Suprapubic skin (tissue), 4 donors: ENCODE results near the gene PWWP2B. TPM values are rescaled to one million over a fixed set of nuclear protein-coding genes. Genes with fewer than 3 reads are reported as not detected.
"Not testable (repeated sequence)": the region's sequence is repeated elsewhere in the genome, so short reads cannot be mapped to it uniquely, and the experiment has no call there.

ENCODE experiments used
- DNase-seq, 2 donors: peaks; one replicate each; pipeline ENCODE4 v3.0.0-alpha.2; 2019; ENCODE audit warnings: low spot score in 2 of 2
- H3K27ac ChIP-seq: fragments of 200-600 bp; sonication (generic); one replicate; pipeline ENCODE4 v1.5.1; 2019
- H3K27me3 ChIP-seq: fragments of 200-600 bp; sonication (generic); one replicate; pipeline ENCODE4 v1.5.1; 2019
- H3K36me3 ChIP-seq: fragments of 200-600 bp; sonication (generic); one replicate; pipeline ENCODE4 v1.5.1; 2019
- H3K4me1 ChIP-seq: fragments of 200-600 bp; sonication (generic); one replicate; pipeline ENCODE4 v1.5.1; 2019
- H3K4me3 ChIP-seq: fragments of 200-600 bp; sonication (generic); one replicate; pipeline ENCODE4 v1.5.1; 2019; ENCODE audit warnings: mild to moderate bottlenecking
- H3K9me3 ChIP-seq: fragments of 200-600 bp; sonication (generic); one replicate; pipeline ENCODE4 v1.5.1; 2019
- CTCF ChIP-seq, 2 donors: fragments of 200-600 bp in 1 of 2; fragments of 450-650 bp in 1 of 2; sonication (generic) in 1 of 2; IDR thresholded peaks; one replicate each; pipeline ENCODE4 v1.5.1; 2016 to 2019; ENCODE audit warnings: antibody characterized with exemption in 2 of 2, mild to moderate bottlenecking in 1 of 2, moderate library complexity in 1 of 2
- EP300 ChIP-seq: sonication (generic); formaldehyde crosslinking; IDR thresholded peaks from one replicate; pipeline ENCODE4 v1.6.1; 2017; ENCODE audit warnings: antibody characterized with exemption
- POLR2A ChIP-seq, 2 donors: fragments of 450-650 bp; IDR thresholded peaks; one replicate each; pipeline ENCODE4 v1.6.1; 2017; ENCODE audit warnings: antibody characterized with exemption in 2 of 2, mild to moderate bottlenecking in 2 of 2, moderate library complexity in 2 of 2
- POLR2AphosphoS5 ChIP-seq, 3 donors: sonication (generic); formaldehyde crosslinking; IDR thresholded peaks; one replicate each; pipeline ENCODE4 v1.6.1; 2017; ENCODE audit warnings: antibody characterized with exemption in 3 of 3
- WGBS: methylation state at CpG from one replicate; pipeline ENCODE4 v1.1.5; 2018; 5-methylcytosine and 5-hydroxymethylcytosine counted together
- total RNA-seq, 4 donors: library from RNA; depleted of rRNA; stranded (reverse); fragments of >200 nt; gene quantifications; one replicate each; pipeline ENCODE4 v1.1.0, GENCODE V29; 2016

Gene PWWP2B
- total RNA-seq, 4 donors from 2014 or later, result 15.2 to 19.4 (median 18.3) TPM

GRCh38 chr10:132375116-132375794, 21.7 kb upstream of the PWWP2B start:
- peaks cover 7% of the 10 kb centered on the region for H3K4me1 ChIP-seq
- H3K4me3 ChIP-seq, result no peak overlapping the region
- no peaks in the 10 kb centered on the region for H3K27me3 ChIP-seq
- WGBS, result 78% methylated on average over 25 of the region's 26 CpGs
- H3K36me3 ChIP-seq, result no peaks in the 10 kb centered on the region
- H3K9me3 ChIP-seq, result no peaks in the 10 kb centered on the region
- peak; percentile 54 to 70 for DNase-seq
- peak overlapping the region; percentile 27 for H3K27ac ChIP-seq
- TF ChIP-seq EP300, result no peak
- no peak for TF ChIP-seq POLR2AphosphoS5 (IDR thresholded peaks at IDR 0.05)
- TF ChIP-seq POLR2A (IDR thresholded peaks at IDR 0.05), result no peak

GRCh38 chr10:132375795-132376297, 21.2 kb upstream of the PWWP2B start:
- H3K4me3 ChIP-seq, result no peak overlapping the region
- DNase-seq, result no peak
- peak overlapping the region; percentile 27 for H3K27ac ChIP-seq
- peaks cover 7% of the 10 kb centered on the region for H3K4me1 ChIP-seq
- TF ChIP-seq CTCF (IDR thresholded peaks at IDR 0.05), result no peak
- 87% methylated on average over 4 of the region's 4 CpGs for WGBS
- no peaks in the 10 kb centered on the region for H3K9me3 ChIP-seq
- H3K36me3 ChIP-seq, result no peaks in the 10 kb centered on the region
- no peaks in the 10 kb centered on the region for H3K27me3 ChIP-seq

- H3K9me3 ChIP-seq, result no peaks in the 10 kb centered on the region
- TF ChIP-seq POLR2AphosphoS5 (IDR thresholded peaks at IDR 0.05) (no peak), CTCF (IDR thresholded peaks at IDR 0.05) (no peak), EP300 (no peak), POLR2A (IDR thresholded peaks at IDR 0.05) (no peak)
- H3K4me3 ChIP-seq, result no peak overlapping the region
- peak; percentile 32 to 72 for DNase-seq
- no peaks in the 10 kb centered on the region for H3K27me3 ChIP-seq
- H3K4me1 ChIP-seq, result peaks cover 7% of the 10 kb centered on the region
- WGBS, result 93% methylated on average over 14 of the region's 15 CpGs
- no peak overlapping the region for H3K27ac ChIP-seq
- H3K36me3 ChIP-seq, result no peaks in the 10 kb centered on the region
Observed at GRCh38 chr10:132376394-132376851, 20.6 kb upstream of the PWWP2B start.

GRCh38 chr10:132377326-132377725, 19.7 kb upstream of the PWWP2B start:
- H3K4me1 ChIP-seq, result peaks cover 7% of the 10 kb centered on the region
- no peaks in the 10 kb centered on the region for H3K27me3 ChIP-seq
- H3K36me3 ChIP-seq, result no peaks in the 10 kb centered on the region
- DNase-seq, result peak; percentile 20 to 31
- TF ChIP-seq CTCF (IDR thresholded peaks at IDR 0.05) (no peak), EP300 (no peak)
- no peak overlapping the region for H3K27ac ChIP-seq
- H3K4me3 ChIP-seq, result no peak overlapping the region
- H3K9me3 ChIP-seq, result no peaks in the 10 kb centered on the region
- WGBS, result 92% methylated on average over 7 of the region's 7 CpGs

GRCh38 chr10:132379026-132379425, 18.0 kb upstream of the PWWP2B start:
- H3K27me3 ChIP-seq, H3K27ac ChIP-seq, H3K4me3 ChIP-seq, H3K4me1 ChIP-seq, H3K36me3 ChIP-seq, H3K9me3 ChIP-seq: not testable (repeated sequence)
- peak; percentile 8 to 18 for DNase-seq
- 92% methylated on average over 16 of the region's 16 CpGs for WGBS

GRCh38 chr10:132380986-132381385, 16.0 kb upstream of the PWWP2B start:
- not testable (repeated sequence) for H3K36me3 ChIP-seq, H3K27me3 ChIP-seq, H3K4me1 ChIP-seq, H3K4me3 ChIP-seq, H3K27ac ChIP-seq, H3K9me3 ChIP-seq
- peak in 1 of 2 donors; percentile 50 for DNase-seq
- WGBS, result 90% methylated on average over 4 of the region's 4 CpGs

- 61% methylated on average over 2 of the region's 2 CpGs for WGBS
- TF ChIP-seq CTCF (IDR thresholded peaks at IDR 0.05), result no peak
Observed at GRCh38 chr10:132381741-132382140, 15.3 kb upstream of the PWWP2B start.

More at GRCh38 chr10:132381741-132382140, 15.3 kb upstream of the PWWP2B start:
- Histone ChIP-seq H3K27ac (no peak overlapping the region), H3K4me1 (no peaks in the 10 kb centered on the region), H3K36me3 (no peaks in the 10 kb centered on the region), H3K9me3 (no peaks in the 10 kb centered on the region), H3K27me3 (no peaks in the 10 kb centered on the region), H3K4me3 (no peak overlapping the region)
- no peak for DNase-seq
